GM21515 (cell line): ENCODE data around the gene PTPRN2.
"Not testable (repeated sequence)": the region's sequence is repeated elsewhere in the genome, so short reads cannot be mapped to it uniquely, and the experiment has no call there.

Experiments
- ATAC-seq: cut with Tn5 transposase; IDR thresholded peaks from one replicate; pipeline ENCODE4 v1.9.1; 2021; ENCODE audit not compliant: unreplicated experiment

Gene PTPRN2

GRCh38 chr7:157562522-157563398 is 1024.9 kb downstream of the PTPRN2 start:
- ATAC-seq: not testable (repeated sequence)

GRCh38 chr7:157561816-157562410 is 1025.7 kb downstream of the PTPRN2 start:
- ATAC-seq: no peak

GRCh38 chr7:157561523-157561785 is 1026.2 kb downstream of the PTPRN2 start:
- no peak for ATAC-seq

GRCh38 chr7:157560710-157561522 is 1026.7 kb downstream of the PTPRN2 start:
- no peak for ATAC-seq

- no peak for ATAC-seq
Observed at GRCh38 chr7:157560258-157560654, 1027.4 kb downstream of the PTPRN2 start.

- ATAC-seq: no peak
Observed at GRCh38 chr7:157559596-157560257, 1027.9 kb downstream of the PTPRN2 start.

- no peak for ATAC-seq
Observed at GRCh38 chr7:157558875-157559595, 1028.6 kb downstream of the PTPRN2 start.

- no peak for ATAC-seq
Observed at GRCh38 chr7:157558516-157558874, 1029.1 kb downstream of the PTPRN2 start.

- ATAC-seq: no peak
Observed at GRCh38 chr7:157558061-157558460, 1029.6 kb downstream of the PTPRN2 start.

- ATAC-seq: no peak
Observed at GRCh38 chr7:157557263-157557662, 1030.4 kb downstream of the PTPRN2 start.

- ATAC-seq: no peak
Observed at GRCh38 chr7:157556642-157556944, 1031.0 kb downstream of the PTPRN2 start.

- no peak for ATAC-seq
Observed at GRCh38 chr7:157555944-157556641, 1031.5 kb downstream of the PTPRN2 start.

- no peak for ATAC-seq
Observed at GRCh38 chr7:157555313-157555712, 1032.3 kb downstream of the PTPRN2 start.

GRCh38 chr7:157554393-157555238 is 1033.0 kb downstream of the PTPRN2 start:
- ATAC-seq: no peak

- ATAC-seq: no peak
Observed at GRCh38 chr7:157553256-157553655, 1034.4 kb downstream of the PTPRN2 start.

GRCh38 chr7:157552295-157552993 is 1035.2 kb downstream of the PTPRN2 start:
- no peak for ATAC-seq

GRCh38 chr7:157551325-157552070 is 1036.1 kb downstream of the PTPRN2 start:
- no peak for ATAC-seq
